Mesothelial cell of epicardium (in vitro differentiated cells): ENCODE results near the gene SGCA. TPM values are rescaled to one million over a fixed set of nuclear protein-coding genes. Genes with fewer than 3 reads are reported as not detected.
A peak's percentile ranks its signal among the peaks of the same experiment; 100 is the strongest.

Experiments used
- DNase-seq, 2 experiments: peaks; one replicate each; pipeline ENCODE4 v3.0.0; 2021; ENCODE audit warnings: low spot score in 2 of 2; ENCODE audit not compliant: unreplicated experiment in 2 of 2
- H3K27ac Mint-ChIP-seq: 2 replicates; pipeline ENCODE4 v1.8.0; 2021; ENCODE audit warnings: mixed read lengths
- H3K27me3 Mint-ChIP-seq: 2 replicates; pipeline ENCODE4 v1.8.0; 2021; ENCODE audit warnings: low read depth, mixed read lengths
- H3K36me3 Mint-ChIP-seq: 2 replicates; pipeline ENCODE4 v1.8.0; 2021; ENCODE audit warnings: mixed read lengths
- H3K4me1 Mint-ChIP-seq: 2 replicates; pipeline ENCODE4 v1.8.0; 2021; ENCODE audit warnings: mixed read lengths
- H3K4me3 Mint-ChIP-seq: 2 replicates; pipeline ENCODE4 v1.8.0; 2021; ENCODE audit warnings: mild to moderate bottlenecking, moderate library complexity, mixed read lengths
- H3K9me3 Mint-ChIP-seq: 2 replicates; pipeline ENCODE4 v1.8.0; 2021; ENCODE audit warnings: mixed read lengths
- CTCF ChIP-seq: fragments of 200-600 bp; sonication (generic); IDR thresholded peaks from one replicate; pipeline ENCODE4 v1.5.0; 2021; ENCODE audit warnings: antibody characterized with exemption; ENCODE audit not compliant: unreplicated experiment
- total RNA-seq: library from RNA; stranded (reverse); gene quantifications from 3 replicates; pipeline ENCODE4 v1.2.1, GENCODE V29; 2021

Gene SGCA
- total RNA-seq, 1 donor from 2014 or later = not detected

GRCh38 chr17:50203604-50204345, 38.0 kb downstream of the SGCA start:
- no peaks in the 10 kb centered on the region for H3K36me3 Mint-ChIP-seq
- peaks cover 76% of the 10 kb centered on the region for H3K4me1 Mint-ChIP-seq
- TF ChIP-seq CTCF = no peak
- H3K4me3 Mint-ChIP-seq = no peak overlapping the region
- H3K27ac Mint-ChIP-seq = peak overlapping the region; percentile 82
- H3K27me3 Mint-ChIP-seq = peaks cover 16% of the 10 kb centered on the region
- H3K9me3 Mint-ChIP-seq = no peaks in the 10 kb centered on the region
- no peak for DNase-seq

- H3K36me3 Mint-ChIP-seq = no peaks in the 10 kb centered on the region
- no peak for TF ChIP-seq CTCF
- peaks cover 80% of the 10 kb centered on the region for H3K4me1 Mint-ChIP-seq
- no peak for DNase-seq
- H3K27me3 Mint-ChIP-seq = peaks cover 16% of the 10 kb centered on the region
- H3K9me3 Mint-ChIP-seq = no peaks in the 10 kb centered on the region
- peak overlapping the region; percentile 82 for H3K27ac Mint-ChIP-seq
- no peak overlapping the region for H3K4me3 Mint-ChIP-seq
Measured at GRCh38 chr17:50204431-50204830, 38.6 kb downstream of the SGCA start.

DNA sequence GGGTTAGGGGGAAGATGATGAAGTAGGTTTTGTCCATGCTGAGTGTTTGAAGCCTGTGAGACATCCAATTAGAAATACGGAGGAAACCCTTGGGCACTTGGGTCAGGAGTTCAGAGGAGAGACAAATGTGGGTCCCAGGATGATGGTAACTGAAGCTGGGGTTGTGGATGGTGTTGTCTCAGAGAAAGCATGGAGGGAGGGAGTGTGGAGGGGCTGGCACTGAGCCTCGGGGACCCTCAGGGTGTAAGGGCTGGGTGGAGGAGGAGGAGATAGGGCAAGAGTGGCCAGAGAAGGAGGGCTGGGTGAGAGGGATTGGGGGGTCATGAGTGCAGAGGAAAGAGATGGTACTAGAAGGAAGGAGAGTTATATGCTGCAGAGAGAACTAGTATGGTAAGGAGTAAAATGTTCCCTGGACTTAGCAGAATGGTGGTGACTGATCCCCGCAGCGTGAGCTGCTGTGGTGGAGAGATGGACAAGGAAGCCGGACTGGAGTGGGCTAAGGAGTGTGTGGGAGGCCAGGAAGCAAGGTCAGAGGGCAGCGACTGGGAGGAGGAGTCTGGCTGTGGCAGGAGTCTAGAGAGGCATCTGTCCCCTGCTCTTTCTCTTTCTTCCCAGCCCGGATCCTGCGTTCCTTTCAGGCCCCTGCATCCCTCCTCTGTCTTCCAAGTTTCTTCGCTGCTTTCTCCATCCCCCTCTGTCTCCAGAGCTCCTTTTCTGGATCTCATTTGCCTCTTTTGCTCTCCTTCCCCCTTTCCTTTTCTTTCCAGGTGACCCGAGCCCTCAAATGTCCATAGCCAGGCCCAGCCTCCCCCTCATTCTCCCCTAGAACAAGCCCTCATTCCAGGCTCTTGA, 39.5 kb downstream of the SGCA start:
- peaks cover 16% of the 10 kb centered on the region for H3K27me3 Mint-ChIP-seq
- no peak for TF ChIP-seq CTCF
- H3K4me1 Mint-ChIP-seq = peaks cover 86% of the 10 kb centered on the region
- H3K9me3 Mint-ChIP-seq = no peaks in the 10 kb centered on the region
- DNase-seq = no peak
- H3K36me3 Mint-ChIP-seq = no peaks in the 10 kb centered on the region
- H3K4me3 Mint-ChIP-seq = peak overlapping the region; percentile 30
- peak overlapping the region; percentile 95 for H3K27ac Mint-ChIP-seq

DNA sequence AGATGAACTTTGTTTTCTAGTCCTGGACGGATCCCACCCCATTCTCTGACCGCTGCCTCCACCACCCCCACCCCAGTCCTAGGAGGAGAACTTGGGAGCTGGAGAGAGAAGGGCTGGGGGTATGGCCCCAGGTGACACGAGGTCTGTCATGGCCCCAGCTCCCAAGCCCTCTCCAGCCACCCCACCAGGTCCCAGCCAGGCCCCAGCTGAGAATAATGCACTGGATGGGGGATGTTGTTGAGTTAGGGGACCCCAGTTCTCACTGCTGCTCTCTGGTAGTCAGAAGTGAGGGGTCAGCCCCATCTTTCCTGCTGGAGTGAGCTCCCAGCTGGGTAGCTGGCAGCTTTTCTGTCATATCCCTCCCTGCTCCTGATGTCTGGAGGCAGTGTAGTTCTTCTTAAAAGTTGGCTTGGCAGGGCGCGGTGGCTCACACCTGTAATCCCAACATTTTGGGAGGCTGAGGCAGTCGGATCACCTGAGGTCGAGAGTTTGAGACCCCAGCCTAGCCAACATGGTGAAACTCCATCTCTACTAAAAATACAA, 40.2 kb downstream of the SGCA start:
- Mint-ChIP-seq H3K4me1 (peaks cover 89% of the 10 kb centered on the region), H3K27me3 (peaks cover 12% of the 10 kb centered on the region), H3K4me3 (peak overlapping the region; percentile 30), H3K9me3 (no peaks in the 10 kb centered on the region), H3K36me3 (no peaks in the 10 kb centered on the region), H3K27ac (peak overlapping the region; percentile 95)
- DNase-seq = no peak
- no peak for TF ChIP-seq CTCF

DNA sequence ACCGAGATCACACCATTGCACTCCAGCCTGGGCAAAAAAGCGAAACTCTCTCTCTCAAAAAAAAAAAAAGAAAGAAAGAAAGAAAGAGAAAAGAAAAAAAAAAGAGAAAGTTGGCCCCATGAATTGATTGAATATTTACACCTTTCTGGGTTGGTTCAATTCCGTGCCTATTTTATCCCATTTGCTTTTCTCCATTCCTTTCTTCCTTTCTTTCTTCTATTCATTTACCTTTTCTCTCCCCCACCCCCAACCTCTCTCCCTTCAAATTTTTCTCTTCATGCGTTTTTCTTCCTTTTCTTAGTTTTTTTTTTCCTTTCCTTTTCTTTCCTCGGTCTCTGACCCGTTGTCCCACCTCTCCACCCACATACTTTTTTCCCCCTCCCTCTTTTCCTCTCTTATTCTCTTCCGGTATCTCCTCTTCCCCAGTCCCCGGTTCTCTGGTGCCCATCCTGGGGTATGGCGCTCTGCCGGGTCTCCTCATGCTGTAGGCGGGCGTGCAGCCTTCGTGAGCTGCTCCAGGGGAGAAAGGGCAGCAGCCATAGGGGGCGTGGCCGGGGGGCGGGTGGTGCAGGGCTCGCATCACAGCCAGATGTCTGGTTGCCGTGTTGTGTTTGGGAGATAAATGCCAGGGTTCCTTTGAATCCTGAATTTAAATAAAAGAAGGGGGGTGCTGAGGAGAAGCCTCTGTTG, 40.9 kb downstream of the SGCA start:
- Mint-ChIP-seq H3K4me1 (peaks cover 92% of the 10 kb centered on the region), H3K4me3 (peak overlapping the region; percentile 38), H3K27me3 (peaks cover 7% of the 10 kb centered on the region)

More for the DNA sequence above, 40.9 kb downstream of the SGCA start:
- TF ChIP-seq CTCF = no peak
- peak in 1 of 2 experiments; percentile 67 for DNase-seq
- Mint-ChIP-seq H3K27ac (peak overlapping the region; percentile 99), H3K9me3 (no peaks in the 10 kb centered on the region), H3K36me3 (no peaks in the 10 kb centered on the region)
